SK-N-SH (cell line): ENCODE measurements around the gene ADAMTS17. TPM values are rescaled to one million over a fixed set of nuclear protein-coding genes. Genes with fewer than 3 reads are reported as not detected.

Experiments
- CTCF ChIA-PET: fragments of 300-600, 350-600 bp; formaldehyde crosslinking; extraction: SDS; loops from one replicate; lab custom pipeline; 2021; lab: Yijun Ruan, JAX
- POLR2A ChIA-PET: fragments of 350-600 bp; sonication (Branson Sonifier 250); formaldehyde crosslinking; extraction: SDS; loops from one replicate; lab custom pipeline; 2020; ENCODE audit warnings: antibody characterized with exemption, inconsistent platforms; lab: Yijun Ruan, JAX
- DNase-seq: peaks from one replicate; pipeline ENCODE4 v3.0.0; 2012
- H2AFZ ChIP-seq: fragments of 200-600 bp; sonication (generic); 2 replicates; pipeline ENCODE4 v1.8.1; 2016; ENCODE audit warnings: antibody characterized with exemption, mild to moderate bottlenecking, low read depth
- H3F3A ChIP-seq: fragments of 200-600 bp; sonication (generic); replicated peaks from 2 replicates; pipeline ENCODE3; 2016; ENCODE audit warnings: antibody characterized with exemption, mild to moderate bottlenecking; ENCODE audit not compliant: insufficient read depth
- H3K27ac ChIP-seq, 2 experiments: fragments of 200-500 bp in 1 of 2; fragments of 200-600 bp in 1 of 2; sonication (Bioruptor generic) in 1 of 2; sonication (generic), shearing (Covaris generic) in 1 of 2; 2 replicates each; pipeline versions ENCODE4 v1.5.1 to v1.6.1; 2014 to 2016; ENCODE audit warnings: low read depth in 2 of 2, inconsistent platforms in 1 of 2, low read length in 1 of 2, mild to moderate bottlenecking in 1 of 2, mixed read lengths in 1 of 2
- H3K27me3 ChIP-seq: fragments of 200-600 bp; sonication (generic), shearing (Covaris generic); 2 replicates; pipeline ENCODE4 v1.6.1; 2016; ENCODE audit warnings: mixed run types; ENCODE audit not compliant: insufficient read depth
- H3K36me3 ChIP-seq, 2 experiments: fragments of 200-500 bp in 1 of 2; fragments of 200-600 bp in 1 of 2; sonication (Bioruptor generic) in 1 of 2; sonication (generic) in 1 of 2; replicated peaks in 1 of 2; 2 replicates each; pipeline versions ENCODE3 to v1.5.1; 2014 to 2016; ENCODE audit warnings: low read length in 1 of 2, mild to moderate bottlenecking in 1 of 2; ENCODE audit not compliant: insufficient read depth in 2 of 2, control insufficient read depth in 1 of 2
- H3K4me1 ChIP-seq, 2 experiments: fragments of 200-500 bp in 1 of 2; fragments of 200-600 bp in 1 of 2; sonication (Bioruptor generic) in 1 of 2; sonication (generic), shearing (Covaris generic) in 1 of 2; 2 replicates each; pipeline versions ENCODE4 v1.5.1 to v1.6.1; 2014 to 2016; ENCODE audit warnings: low read depth in 1 of 2, low read length in 1 of 2, mixed run types in 1 of 2; ENCODE audit not compliant: insufficient read depth in 2 of 2, control insufficient read depth in 1 of 2
- H3K4me2 ChIP-seq: fragments of 200-600 bp; sonication (generic), shearing (Covaris generic); 2 replicates; pipeline ENCODE4 v1.6.1; 2017; ENCODE audit warnings: mixed run types
- H3K4me3 ChIP-seq, 2 experiments: fragments of 200-500 bp in 1 of 2; fragments of 200-600 bp in 1 of 2; sonication (Bioruptor generic) in 1 of 2; sonication (generic), shearing (Covaris generic) in 1 of 2; 2 replicates each; pipeline versions ENCODE4 v1.5.1 to v1.8.1; 2014 to 2016; ENCODE audit warnings: low read depth in 2 of 2, inconsistent platforms in 1 of 2, low read length in 1 of 2, mild to moderate bottlenecking in 1 of 2, mixed read lengths in 1 of 2, moderate library complexity in 1 of 2
- H3K79me2 ChIP-seq: fragments of 200-600 bp; sonication (generic); 2 replicates; pipeline ENCODE4 v1.8.1; 2017; ENCODE audit warnings: mild to moderate bottlenecking; ENCODE audit not compliant: insufficient read depth
- H3K9ac ChIP-seq: fragments of 200-600 bp; sonication (generic); 2 replicates; pipeline ENCODE4 v1.6.1; 2017; ENCODE audit warnings: mixed run types
- H3K9me2 ChIP-seq: fragments of 200-600 bp; sonication (generic); 2 replicates; pipeline ENCODE4 v1.6.1; 2017; ENCODE audit warnings: mixed run types
- H3K9me3 ChIP-seq: fragments of 200-600 bp; sonication (generic); 2 replicates; pipeline ENCODE4 v1.6.1; 2017; ENCODE audit warnings: mixed run types, mild to moderate bottlenecking, moderate library complexity
- H4K20me1 ChIP-seq: fragments of 200-600 bp; sonication (generic); 2 replicates; pipeline ENCODE4 v1.6.1; 2017; ENCODE audit warnings: mild to moderate bottlenecking, mixed run types; ENCODE audit not compliant: insufficient read depth
- CTCF ChIP-seq: fragments of 200-600 bp; sonication (generic); IDR thresholded peaks from 2 replicates; pipeline ENCODE4 v1.6.1; 2017; ENCODE audit warnings: antibody characterized with exemption, mild to moderate bottlenecking, moderate library complexity
- ELF1 ChIP-seq: IDR thresholded peaks from 2 replicates; pipeline ENCODE4 v1.4.0; 2012
- EZH2phosphoT487 ChIP-seq: fragments of 200-600 bp; sonication (generic); IDR thresholded peaks from 2 replicates; pipeline ENCODE4 v1.6.1; 2017; ENCODE audit warnings: low read depth, mixed run types, mild to moderate bottlenecking, antibody characterized with exemption, moderate library complexity, borderline replicate concordance
- FOSL2 ChIP-seq: IDR thresholded peaks from 2 replicates; pipeline ENCODE4 v1.4.0; 2012; ENCODE audit warnings: low read depth, mild to moderate bottlenecking, moderate library complexity, borderline replicate concordance
- FOXM1 ChIP-seq: IDR thresholded peaks from 2 replicates; pipeline ENCODE4 v1.4.0; 2012; ENCODE audit warnings: low read depth, mild to moderate bottlenecking
- GATA2 ChIP-seq: sonication (generic); formaldehyde crosslinking; IDR thresholded peaks from 2 replicates; pipeline ENCODE4 v1.5.0; 2020; ENCODE audit warnings: mild to moderate bottlenecking, missing genetic modification reagents
- IRF3 ChIP-seq: fragments of 150-350 bp; IDR thresholded peaks from 2 replicates; pipeline ENCODE4 v1.6.1; 2016; ENCODE audit warnings: mild to moderate bottlenecking, low read depth, low read length
- MEF2A ChIP-seq: IDR thresholded peaks from 2 replicates; pipeline ENCODE4 v1.4.0; 2012; ENCODE audit warnings: low read depth, borderline replicate concordance
- NFIC ChIP-seq: IDR thresholded peaks from 2 replicates; pipeline ENCODE4 v1.4.0; 2012; ENCODE audit warnings: borderline replicate concordance
- PBX3 ChIP-seq: IDR thresholded peaks from 2 replicates; pipeline ENCODE4; 2012
- REST ChIP-seq: IDR thresholded peaks from 2 replicates; pipeline ENCODE4 v1.6.1; 2012; ENCODE audit warnings: mild to moderate bottlenecking, low read depth, low read length, moderate library complexity
- RFX5 ChIP-seq: IDR thresholded peaks from 2 replicates; pipeline ENCODE4 v1.6.1; 2012; ENCODE audit warnings: mild to moderate bottlenecking, improper control_type of control experiment, low read length
- SMC3 ChIP-seq: IDR thresholded peaks from 2 replicates; pipeline ENCODE4 v1.6.1; 2012; ENCODE audit warnings: low read depth, low read length, improper control_type of control experiment
- TAF1 ChIP-seq: IDR thresholded peaks from 2 replicates; pipeline ENCODE4 v1.6.1; 2012; ENCODE audit warnings: low read depth, mild to moderate bottlenecking, low read length, moderate library complexity, borderline replicate concordance
- TCF12 ChIP-seq: IDR thresholded peaks from 2 replicates; pipeline ENCODE4 v1.4.0; 2012
- YY1 ChIP-seq: IDR thresholded peaks from 2 replicates; pipeline ENCODE4 v1.4.0; 2012; ENCODE audit warnings: low read depth, mild to moderate bottlenecking
- ZBTB33 ChIP-seq: IDR thresholded peaks from 2 replicates; pipeline ENCODE4 v1.4.0; 2012; ENCODE audit warnings: low read depth, borderline replicate concordance
- WGBS: methylation state at CpG from one replicate; pipeline ENCODE4 v1.1.6; 2017; ENCODE audit warnings: low lambda C conversion rate; 5-methylcytosine and 5-hydroxymethylcytosine counted together
- polyA plus RNA-seq, 3 experiments: library from polyadenylated mRNA; depleted of rRNA; stranded (reverse); fragments of >200 nt; gene quantifications; 2 replicates each; pipeline ENCODE4 v1.2.3, GENCODE V29; 2012

Gene ADAMTS17
- polyA plus RNA-seq, 1 of the 3 experiments (the other 2 are of a cell fraction): not detected

- Histone ChIP-seq H3K27ac (no peak overlapping the region), H3K9me3 (no peaks in the 10 kb centered on the region), H3K9me2 (no peaks in the 10 kb centered on the region), H3K4me2 (no peak overlapping the region), H3F3A (no peaks in the 10 kb centered on the region), H3K9ac (no peak overlapping the region), H3K4me3 (no peak overlapping the region), H3K4me1 (no peaks in the 10 kb centered on the region), H3K79me2 (no peaks in the 10 kb centered on the region), H3K27me3 (no peaks in the 10 kb centered on the region), H4K20me1 (no peaks in the 10 kb centered on the region), H3K36me3 (no peaks in the 10 kb centered on the region), H2AFZ (no peak overlapping the region)
- DNase-seq: no peak
- CTCF ChIA-PET: no interaction called here
- POLR2A ChIA-PET: no interaction called here
- 19% methylated on average over 3 of the region's 3 CpGs for WGBS
- no peak for TF ChIP-seq SMC3
- TF ChIP-seq NFIC: no peak
- no peak for TF ChIP-seq FOXM1
- no peak for TF ChIP-seq RFX5
- no peak for TF ChIP-seq IRF3
- TF ChIP-seq GATA2 (CRISPR knock-in tag): no peak
- no peak for TF ChIP-seq CTCF
- no peak for TF ChIP-seq ZBTB33
- TF ChIP-seq PBX3: no peak
- TF ChIP-seq EZH2phosphoT487: no peak
- TF ChIP-seq REST: no peak
- no peak for TF ChIP-seq ELF1
- TF ChIP-seq YY1: no peak
- no peak for TF ChIP-seq FOSL2
- TF ChIP-seq MEF2A: no peak
- TF ChIP-seq TCF12: no peak
- no peak for TF ChIP-seq TAF1
- TF ChIP-seq, all 33 proteins: peak for 0
Observed at GRCh38 chr15:100147828-100148227, 193.9 kb downstream of the ADAMTS17 start.
